NCI-H2196 treated with DMSO at 0.1 percent for 48 hours (cell line): ENCODE measurements around the gene CTNND2.
"Not testable (repeated sequence)": the region's sequence is repeated elsewhere in the genome, so short reads cannot be mapped to it uniquely, and the experiment has no call there.

ENCODE experiments used
- DNase-seq: peaks from one replicate; lab custom pipeline; 2025; ENCODE audit not compliant: unreplicated experiment; lab: John Stamatoyannopoulos, UW

Gene CTNND2

DNA sequence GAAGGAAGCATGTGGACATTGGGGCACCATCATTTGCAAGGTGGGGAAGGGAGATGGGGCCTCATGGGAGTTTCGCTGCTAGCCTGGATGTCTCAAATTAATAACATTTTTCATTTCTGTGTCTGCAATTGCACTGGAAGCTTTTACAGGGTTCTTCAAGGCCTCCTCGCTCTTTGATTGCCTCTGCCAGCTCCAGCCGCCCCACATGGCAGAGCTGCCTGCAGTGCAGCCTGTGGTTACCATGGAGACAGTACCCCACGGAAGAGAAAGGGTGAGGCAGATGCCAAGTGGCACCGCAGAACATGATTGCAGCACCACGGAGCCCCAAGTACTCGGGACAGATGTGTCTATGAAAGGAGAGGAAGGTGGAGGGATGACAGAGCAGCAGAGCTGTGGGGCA, 25.4 kb downstream of the CTNND2 start:
- no peak for DNase-seq

DNA sequence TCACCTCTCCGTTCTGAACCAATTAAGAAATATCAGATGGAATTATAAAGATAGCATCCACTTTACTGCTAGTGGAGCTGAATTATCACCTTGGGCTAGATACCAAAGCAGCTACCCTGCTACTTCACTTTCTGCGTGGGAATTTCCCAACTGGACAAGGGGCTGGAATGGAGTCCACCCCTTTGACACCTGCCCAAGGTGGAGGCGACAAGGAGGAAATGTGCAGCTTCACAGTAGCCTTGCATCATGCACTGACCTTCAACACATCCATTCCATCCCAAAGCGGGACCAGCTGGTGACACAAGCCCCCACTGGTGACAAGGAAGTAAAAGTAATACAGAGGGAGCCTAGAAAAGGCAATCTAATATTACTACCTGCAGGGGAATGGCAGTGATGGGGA, 30.7 kb downstream of the CTNND2 start:
- no peak for DNase-seq

DNA sequence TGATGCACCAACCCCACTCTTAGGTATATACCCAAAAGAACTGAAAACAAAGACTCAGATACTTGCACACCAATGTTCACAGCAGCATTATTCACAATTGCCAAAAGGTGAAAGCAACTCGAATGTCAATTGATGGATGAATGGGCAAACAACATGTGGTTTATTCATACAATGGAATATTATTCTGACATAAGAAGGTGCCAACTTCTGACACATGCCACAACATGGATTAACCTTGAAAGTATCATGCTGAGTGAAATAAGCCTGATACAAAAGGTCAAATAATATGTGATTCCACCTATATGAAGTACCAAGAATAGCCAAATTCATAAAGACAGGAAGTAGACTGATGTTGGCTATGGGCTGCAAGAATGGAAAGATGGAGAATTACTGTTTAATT, 35.0 kb downstream of the CTNND2 start:
- DNase-seq: no peak

DNA sequence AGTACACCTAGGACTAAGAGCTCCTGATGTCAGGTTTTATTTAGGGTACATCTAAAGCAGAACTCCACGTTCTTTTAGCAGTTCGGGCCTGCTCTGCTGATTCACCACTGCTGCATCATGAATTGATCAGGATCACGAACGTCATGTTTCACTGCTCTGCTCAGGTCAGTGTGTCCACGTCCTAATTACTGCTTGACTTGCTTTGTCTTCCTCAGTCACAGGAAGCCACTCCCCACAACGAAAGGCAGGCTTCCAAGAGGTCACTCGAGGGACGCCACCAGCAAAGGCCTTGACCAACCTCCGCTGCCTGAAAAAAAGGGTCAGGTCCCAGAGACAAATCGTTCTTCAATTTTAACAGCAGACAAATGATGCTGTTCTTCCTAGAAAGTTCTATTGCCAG, 40.3 kb downstream of the CTNND2 start:
- DNase-seq: no peak

DNA sequence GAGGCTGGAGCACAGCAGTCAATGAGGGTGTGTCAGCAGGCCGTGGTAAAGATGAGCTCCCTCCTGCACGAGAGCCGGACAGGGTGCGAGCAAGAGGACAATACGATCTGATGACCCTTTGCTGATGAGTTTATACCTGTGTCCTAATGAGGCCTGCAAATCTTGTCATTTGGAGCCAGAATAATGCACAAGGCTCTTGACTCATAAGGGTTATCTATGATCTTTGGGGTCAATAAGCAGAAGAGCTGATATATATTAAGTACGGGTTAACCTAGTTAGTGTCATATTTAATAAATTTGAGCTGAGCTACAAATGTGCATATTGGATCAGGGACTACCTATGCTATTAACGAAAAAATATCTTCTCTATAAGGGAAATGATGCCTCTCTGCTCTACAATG, 46.9 kb downstream of the CTNND2 start:
- no peak for DNase-seq

DNA sequence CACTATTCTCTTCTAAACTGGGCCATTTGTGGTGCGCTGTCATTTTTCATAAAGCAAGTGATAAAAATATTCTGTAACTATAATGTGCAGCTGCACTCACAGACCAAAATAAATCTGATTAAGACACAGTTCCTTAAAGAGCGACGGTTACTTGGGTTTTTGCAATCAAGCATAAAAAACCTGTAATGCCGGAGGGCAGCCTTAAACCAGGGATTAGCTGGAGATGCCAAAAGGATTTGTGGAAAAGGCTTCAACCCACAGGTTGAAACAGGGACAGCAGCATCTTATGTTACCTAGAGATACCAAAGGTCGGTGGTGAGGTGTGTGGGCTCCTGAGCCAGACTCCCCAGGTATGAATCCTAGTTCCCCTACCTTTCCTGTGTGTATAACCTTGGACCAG, 49.3 kb downstream of the CTNND2 start:
- DNase-seq: no peak

DNA sequence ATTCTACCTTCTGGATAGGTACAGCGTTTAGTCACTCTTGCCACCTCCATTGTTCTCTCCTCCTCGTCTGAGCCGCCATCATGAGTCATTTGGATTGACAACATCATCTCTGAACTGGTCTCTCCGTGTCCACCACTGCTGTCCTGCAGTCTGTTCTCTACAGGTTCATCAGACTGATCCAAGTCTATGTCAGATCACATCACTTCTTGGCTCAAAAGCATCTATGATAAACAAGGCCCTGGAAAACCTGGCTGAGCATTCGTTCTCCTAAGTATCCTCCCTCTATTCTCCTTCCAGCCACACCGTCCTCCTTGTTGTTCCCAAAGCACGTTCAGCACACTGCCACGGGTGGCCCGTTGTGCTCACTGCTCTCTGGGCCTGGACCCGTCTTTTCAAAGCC, 50.5 kb downstream of the CTNND2 start:
- no peak for DNase-seq

DNA sequence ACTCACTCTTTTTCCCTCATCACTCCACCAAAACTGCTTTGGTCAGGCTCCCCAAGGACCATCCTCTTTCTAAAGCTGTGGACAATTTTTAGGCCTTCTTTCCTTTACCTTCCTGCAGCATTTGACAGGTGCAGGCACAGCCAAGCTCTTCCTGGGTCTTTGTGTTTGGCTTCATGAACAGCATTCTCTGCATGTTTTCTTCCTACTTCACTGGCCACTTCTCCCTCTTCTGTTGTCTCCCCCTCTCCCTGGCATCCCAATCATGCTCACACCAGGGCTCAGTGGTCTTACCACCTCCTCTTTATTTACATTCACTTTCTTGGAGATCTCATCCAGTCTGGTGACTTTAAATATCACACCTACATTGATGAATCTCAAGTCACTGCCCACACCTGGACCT, 51.1 kb downstream of the CTNND2 start:
- no peak for DNase-seq

DNA sequence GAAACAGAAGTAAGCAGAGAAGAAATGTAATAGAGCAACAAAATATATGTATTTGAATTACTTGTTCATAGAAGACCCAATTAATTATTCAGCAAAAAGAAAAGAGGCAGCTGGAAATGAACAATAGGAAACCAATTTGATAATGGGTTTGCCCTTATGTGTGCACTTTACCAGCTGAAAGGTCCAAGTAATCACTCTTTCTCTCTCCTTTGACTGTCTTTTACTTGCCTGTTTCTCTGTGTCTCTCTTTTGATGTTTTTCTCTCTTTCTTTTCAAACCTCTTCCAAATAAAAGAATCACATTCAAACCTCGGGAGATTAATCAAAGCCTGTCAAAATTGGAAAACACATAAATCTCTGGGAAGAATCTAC, 51.5 kb downstream of the CTNND2 start:
- DNase-seq: no peak

DNA sequence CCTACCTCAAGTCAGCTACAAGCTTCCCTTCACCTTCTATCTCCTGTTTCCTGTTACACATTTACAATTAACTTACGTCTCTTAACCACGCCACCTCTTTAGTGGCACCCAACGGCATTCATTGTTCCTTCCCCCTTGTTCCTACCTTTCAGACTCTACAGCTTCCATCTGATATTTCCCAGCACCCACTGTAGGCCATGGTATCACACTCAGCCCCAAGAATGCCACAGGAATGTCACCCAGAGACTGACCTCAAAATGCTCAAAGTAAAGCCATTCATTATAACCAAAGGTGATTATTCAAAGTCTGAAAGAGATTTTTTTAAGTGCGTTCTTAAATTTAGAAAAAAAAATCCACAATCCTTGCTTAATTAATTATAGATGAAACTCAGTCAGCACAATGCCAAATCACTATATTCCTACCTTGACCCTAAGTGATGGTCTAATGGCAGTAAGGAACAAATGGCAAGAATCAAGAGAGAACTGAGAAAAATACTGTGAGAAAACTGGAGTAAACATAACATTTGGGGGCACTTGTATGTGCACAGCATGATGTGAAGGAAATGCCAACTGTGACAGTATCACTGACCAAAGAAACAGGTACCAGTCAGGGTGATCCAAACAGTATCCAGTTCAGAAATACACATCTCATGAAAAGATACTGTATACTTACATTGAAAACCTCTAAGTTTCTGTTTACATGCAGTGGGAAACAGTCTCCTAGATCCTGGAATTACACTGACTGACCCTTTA, 52.1 kb downstream of the CTNND2 start:
- no peak for DNase-seq

DNA sequence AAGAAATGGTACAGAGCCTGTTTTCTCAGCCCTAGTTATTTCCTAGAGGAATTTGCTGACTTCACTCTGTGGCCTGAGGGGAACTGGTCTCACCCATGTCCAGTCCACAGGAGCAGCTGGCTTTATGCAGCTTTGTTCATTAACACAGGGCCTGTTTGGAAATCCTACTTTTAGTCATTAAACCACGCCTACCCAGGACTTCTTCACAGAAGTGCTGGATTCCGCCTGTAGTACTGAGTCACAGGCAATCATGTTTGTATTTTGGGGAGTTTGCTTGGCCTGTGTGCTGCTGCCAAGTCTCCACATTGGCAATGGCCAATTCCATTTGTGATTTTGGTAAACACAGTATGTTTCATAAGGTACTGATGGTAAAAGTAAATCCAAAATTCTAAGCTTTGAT, 52.8 kb downstream of the CTNND2 start:
- DNase-seq: no peak

DNA sequence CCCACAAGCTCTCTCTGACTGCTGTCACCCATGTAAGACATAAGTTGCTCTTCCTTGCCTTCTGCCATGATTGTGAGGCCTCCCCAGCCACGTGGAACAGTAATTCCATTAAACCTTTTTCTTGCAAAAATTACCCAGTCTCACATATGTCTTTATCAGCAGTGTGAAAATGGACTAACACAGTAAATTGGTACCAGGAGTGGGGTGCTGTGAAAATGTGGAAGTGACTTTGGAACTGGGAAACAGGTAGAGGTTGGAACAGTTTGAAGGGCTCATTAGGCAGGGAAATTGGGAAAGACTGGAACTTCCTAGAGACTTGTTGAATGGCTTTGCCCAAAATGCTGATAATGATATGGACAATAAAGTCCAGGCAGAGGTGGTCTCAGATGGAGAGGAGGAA, 75.7 kb downstream of the CTNND2 start:
- DNase-seq: not testable (repeated sequence)

DNA sequence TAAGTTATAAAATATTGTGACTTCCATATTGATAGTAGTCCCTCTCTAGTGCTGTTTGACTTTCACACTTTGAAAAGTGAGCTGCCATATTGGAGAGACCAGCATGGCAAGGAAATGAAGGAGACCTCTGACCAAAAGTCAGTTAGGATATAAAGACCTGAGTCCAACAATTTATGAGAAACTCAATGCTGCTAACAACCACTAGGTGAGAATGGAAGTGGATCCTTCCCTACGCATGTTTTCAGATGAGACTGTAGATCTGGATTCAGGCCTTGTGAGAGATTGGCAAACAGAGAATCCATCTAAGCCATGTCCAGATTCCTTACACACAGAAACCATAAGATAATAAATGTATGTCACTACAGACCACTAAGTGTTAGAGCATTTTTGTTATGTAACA, 81.6 kb downstream of the CTNND2 start:
- DNase-seq: no peak

DNA sequence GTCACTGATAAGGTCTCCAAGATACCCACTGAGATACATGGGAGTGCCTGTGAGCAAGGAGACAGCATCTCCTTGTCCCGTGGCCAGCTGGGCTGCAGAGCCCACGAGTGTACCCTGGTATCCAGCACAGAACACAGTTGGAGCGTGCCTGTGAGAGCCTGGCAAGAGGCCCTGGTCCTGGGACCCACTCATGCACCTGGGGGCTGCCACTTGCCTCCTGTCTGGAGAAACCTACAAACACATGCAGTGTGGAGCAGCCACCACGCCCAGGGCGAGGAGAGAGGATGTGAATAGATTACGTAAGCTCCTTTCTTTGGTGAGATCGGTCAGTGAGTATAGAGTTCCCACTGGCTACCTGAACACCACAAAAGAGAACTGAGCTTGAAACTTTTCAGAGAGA, 88.3 kb downstream of the CTNND2 start:
- no peak for DNase-seq

DNA sequence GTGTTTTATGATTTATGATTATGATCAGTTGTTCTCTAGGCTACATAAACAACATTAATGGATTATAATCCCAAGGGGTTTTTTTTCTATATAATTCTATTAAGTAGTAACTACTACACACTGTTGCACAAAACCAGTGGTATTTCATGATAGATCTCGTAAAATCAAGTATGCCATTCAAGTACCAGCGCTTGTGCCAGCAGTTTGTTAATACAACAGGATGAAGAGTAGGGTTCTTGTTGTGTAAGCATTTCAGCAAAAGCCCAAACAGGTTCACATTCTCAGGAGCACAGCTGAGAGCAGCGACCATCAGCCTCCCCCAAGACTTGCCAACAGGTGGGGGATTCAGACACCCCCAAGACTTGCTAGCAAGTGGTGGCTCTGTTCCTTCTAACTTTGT, 88.8 kb downstream of the CTNND2 start:
- DNase-seq: no peak

DNA sequence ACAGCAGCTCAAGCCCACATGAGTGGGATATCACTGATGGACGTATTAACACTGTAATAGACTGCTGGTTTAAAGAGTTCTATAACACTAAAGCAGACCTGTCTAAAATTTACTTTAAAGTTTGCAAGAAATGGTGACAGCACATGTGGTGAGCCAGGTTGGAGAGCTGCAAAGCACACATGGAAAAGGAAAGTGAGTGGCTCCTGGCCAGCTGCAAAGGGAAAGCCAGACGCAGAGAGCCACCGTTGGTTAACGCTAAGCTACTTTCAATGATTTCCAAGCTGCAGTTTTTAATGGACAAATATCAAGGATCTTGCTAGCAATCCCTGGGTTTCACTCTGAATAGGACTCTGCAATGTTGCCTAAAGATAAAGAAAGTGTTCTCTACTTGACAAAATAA, 89.9 kb downstream of the CTNND2 start:
- DNase-seq: no peak

DNA sequence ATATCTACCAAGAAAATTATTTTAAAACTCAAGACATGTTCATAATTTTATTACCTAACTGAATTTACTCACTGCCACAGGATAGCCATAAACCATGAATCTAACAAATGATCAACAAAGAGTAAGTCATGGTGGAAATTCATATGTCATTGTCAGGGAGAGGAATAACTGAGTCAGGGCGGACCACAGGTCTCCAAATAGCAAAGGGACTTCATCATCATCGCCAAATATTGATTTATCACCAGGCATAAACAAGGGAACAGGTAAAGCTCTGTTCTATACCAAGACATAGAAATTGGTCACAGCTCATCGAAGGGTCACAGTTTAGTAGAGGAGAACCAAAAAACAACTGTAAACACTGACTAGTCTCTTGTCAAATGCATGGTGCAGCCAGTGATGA, 94.8 kb downstream of the CTNND2 start:
- no peak for DNase-seq

DNA sequence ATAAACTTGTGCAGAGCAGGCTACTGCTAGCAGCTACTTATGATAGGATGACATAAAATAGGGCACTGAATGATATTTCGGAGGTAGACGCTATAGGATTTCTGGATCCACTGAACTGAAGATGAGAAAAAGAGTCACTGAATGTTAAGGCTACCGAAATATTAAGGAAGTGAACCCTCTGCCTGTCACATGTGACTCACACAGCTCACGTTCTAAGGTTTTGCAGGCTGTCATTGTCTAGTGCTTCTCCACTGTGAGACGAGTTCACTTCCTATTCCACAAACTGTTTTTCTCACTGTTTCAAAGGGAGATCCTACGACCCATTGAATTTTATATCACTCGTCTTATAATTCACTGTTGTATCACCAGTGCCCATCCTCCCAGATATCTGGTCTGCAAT, 100.8 kb downstream of the CTNND2 start:
- DNase-seq: no peak

DNA sequence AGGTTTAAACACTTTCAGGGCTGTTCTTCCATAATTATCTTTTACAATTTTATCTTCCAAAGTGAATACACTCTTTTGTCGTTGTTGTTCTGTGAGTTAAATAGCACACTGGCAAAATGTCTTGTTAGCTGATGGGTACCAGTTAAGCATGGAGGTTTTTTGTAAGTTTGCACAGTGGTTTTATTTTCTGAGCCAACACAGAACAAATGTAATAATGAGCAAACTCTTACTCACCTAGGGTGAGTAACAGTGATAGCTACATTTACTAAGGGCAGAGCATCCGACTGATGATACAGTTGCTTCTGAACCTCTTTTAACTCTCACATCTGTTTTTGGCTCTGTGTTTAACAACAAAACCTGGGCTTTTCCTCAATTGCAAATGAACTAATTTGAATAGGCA, 103.2 kb downstream of the CTNND2 start:
- no peak for DNase-seq

DNA sequence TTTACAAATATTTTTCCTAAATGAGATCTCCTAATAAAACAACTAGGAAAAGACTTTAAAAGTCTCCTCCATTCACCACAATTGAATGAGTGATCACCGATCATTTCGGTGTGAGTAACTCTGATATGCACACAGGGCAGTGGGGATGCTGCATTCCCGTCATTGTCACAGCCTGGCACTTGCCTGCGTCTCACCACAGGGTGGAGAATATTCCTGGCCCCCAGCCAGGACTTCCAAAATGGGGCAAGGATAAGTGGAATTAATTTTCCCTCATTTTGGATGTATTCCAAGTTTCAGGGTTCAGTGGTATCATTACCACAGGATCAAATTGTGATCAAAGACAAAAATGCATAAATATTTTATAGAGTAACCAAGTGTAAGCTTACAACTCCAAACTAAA, 107.1 kb downstream of the CTNND2 start:
- no peak for DNase-seq

DNA sequence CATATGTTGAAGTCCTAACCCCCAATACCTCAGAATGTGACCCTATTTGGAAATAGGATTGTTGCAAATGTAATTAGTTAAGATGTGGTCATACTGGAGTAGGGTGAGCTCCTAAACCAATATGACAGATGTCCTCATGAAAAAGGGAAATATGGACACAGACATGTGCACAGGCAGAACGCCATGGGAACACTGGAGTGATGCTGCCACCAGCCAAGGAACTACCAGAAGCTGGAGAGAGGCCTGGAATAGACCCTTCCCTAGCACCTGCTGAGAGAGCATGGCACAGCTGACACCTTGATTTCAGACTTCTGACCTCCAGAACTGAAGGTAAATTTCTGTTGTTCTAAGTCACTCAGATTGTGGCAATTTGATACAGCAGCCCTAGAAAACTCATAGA, 110.8 kb downstream of the CTNND2 start:
- DNase-seq: no peak

DNA sequence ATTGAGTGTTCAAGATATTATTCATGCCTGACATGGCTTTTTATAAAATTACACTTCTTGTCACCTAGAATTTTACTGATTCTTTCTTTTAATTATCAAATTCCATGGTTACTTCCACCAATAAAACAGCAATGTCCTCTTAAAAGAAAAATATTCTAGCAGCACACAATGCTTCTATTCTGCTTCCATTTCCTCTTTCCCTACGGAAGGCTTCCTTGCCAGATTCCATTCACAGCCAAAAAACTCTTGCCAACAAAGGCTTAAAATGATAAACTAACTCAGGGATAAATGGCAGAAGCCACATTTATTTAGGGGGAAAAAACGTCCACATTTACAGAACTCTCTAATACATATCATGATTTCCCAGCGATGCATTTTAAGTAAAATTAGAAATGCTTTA, 111.6 kb downstream of the CTNND2 start:
- DNase-seq: no peak

DNA sequence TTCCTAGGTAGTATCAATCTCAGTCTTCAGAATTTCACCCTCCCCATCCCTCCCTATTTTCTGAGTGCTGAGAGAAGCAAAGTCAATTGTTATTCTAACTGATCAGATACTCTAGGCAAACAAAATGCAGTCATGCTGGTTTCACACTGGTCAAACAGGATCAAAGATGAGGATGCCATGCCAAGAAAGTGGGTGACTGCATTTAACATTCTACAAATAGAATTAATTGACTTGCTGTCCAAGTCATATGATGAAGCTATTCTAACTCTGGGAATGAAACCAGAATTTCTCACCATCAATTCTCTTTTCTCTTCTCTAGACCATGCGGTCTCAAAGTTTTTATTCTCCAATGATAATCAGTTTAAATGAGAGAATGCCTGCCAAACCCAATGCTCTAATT, 112.5 kb downstream of the CTNND2 start:
- DNase-seq: no peak

DNA sequence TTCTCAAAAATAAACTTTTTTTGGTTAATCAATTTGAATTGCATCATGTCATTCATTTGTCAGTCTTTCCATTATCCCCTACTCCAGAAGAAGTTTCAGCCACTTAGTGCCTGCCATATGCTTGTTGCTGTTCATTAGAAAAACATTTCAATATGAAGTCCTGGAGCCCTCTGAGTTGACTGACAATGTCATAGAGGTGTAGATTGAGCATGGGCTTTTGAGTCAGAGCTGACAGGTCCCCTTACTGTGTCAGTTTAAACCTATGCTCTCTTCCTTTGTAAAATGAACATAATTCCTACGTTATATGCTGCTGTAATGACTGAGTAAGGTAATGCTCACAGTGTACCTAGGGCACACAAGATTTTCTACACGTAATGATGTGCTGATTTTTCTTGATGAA, 114.0 kb downstream of the CTNND2 start:
- DNase-seq: no peak
